K562 (cell line): ENCODE measurements around the gene TPCN1. TPM values are rescaled to one million over a fixed set of nuclear protein-coding genes. Genes with fewer than 3 reads are reported as not detected.
A peak's percentile ranks its signal among the peaks of the same experiment; 100 is the strongest.

Experiments used
- ARID1B ChIP-seq: fragments of 450-650 bp; IDR thresholded peaks from 2 replicates; pipeline ENCODE4 v1.6.1; 2016; ENCODE audit warnings: antibody characterized with exemption, mild to moderate bottlenecking, inconsistent platforms
- ARID3B ChIP-seq: fragments of 250-450 bp; sonication (Bioruptor Pico); IDR thresholded peaks from 2 replicates; pipeline ENCODE4 v1.4.0; 2020; ENCODE audit warnings: borderline replicate concordance
- BCOR ChIP-seq: fragments of 450-650 bp; IDR thresholded peaks from 2 replicates; pipeline ENCODE4 v1.6.1; 2016
- CCAR2 ChIP-seq: fragments of 200-400 bp; formaldehyde crosslinking; IDR thresholded peaks from 2 replicates; pipeline ENCODE4 v1.6.1; 2017; ENCODE audit warnings: mild to moderate bottlenecking, low read depth, low read length
- JUN ChIP-seq, 2 experiments: sonication (generic) in 1 of 2; formaldehyde crosslinking in 1 of 2; IDR thresholded peaks; 2 replicates each; pipeline versions ENCODE4 v1.6.1 to v1.8.0; 2012 to 2022; ENCODE audit warnings: borderline replicate concordance in 2 of 2, mild to moderate bottlenecking in 2 of 2, improper control_type of control experiment in 1 of 2, low read depth in 1 of 2, low read length in 1 of 2, missing genetic modification reagents in 1 of 2
- KDM2B ChIP-seq: fragments of 250-450 bp; sonication (Bioruptor Pico); IDR thresholded peaks from 2 replicates; pipeline ENCODE4 v1.8.0; 2021; ENCODE audit warnings: mild to moderate bottlenecking, moderate library complexity
- MXI1 ChIP-seq: IDR thresholded peaks from 2 replicates; pipeline ENCODE4 v1.6.1; 2011; ENCODE audit warnings: low read depth, mild to moderate bottlenecking, improper control_type of control experiment, low read length
- NRF1 ChIP-seq, 2 experiments: fragments of 450-650 bp; IDR thresholded peaks in 1 of 2; conservative IDR thresholded peaks in 1 of 2; 2 replicates each; pipeline ENCODE4 v1.6.1; 2014; ENCODE audit warnings: mild to moderate bottlenecking in 2 of 2
- PBX2 ChIP-seq, 2 experiments: IDR thresholded peaks in 1 of 2; conservative IDR thresholded peaks in 1 of 2; 2 replicates each; pipeline ENCODE4 v1.6.1; 2016; ENCODE audit warnings: low read depth in 2 of 2, mild to moderate bottlenecking in 1 of 2, missing compliant biosample characterization in 1 of 2, missing genetic modification characterization in 1 of 2, moderate library complexity in 1 of 2
- TRIM28 ChIP-seq: fragments of 450-650 bp; IDR thresholded peaks from 2 replicates; pipeline ENCODE4 v1.6.1; 2017
- ZKSCAN8 ChIP-seq: fragments of 200-800 bp; sonication (Bioruptor generic); IDR thresholded peaks from 2 replicates; pipeline ENCODE4 v1.6.1; 2016; ENCODE audit warnings: missing genetic modification characterization, missing compliant biosample characterization
- ZNF121 ChIP-seq: sonication (generic); formaldehyde crosslinking; conservative IDR thresholded peaks from 2 replicates; pipeline ENCODE4 v1.8.0; 2022; ENCODE audit warnings: missing genetic modification reagents
- ZNF274 ChIP-seq: IDR thresholded peaks from 2 replicates; pipeline ENCODE4 v1.6.1; 2011; ENCODE audit warnings: low read depth, mild to moderate bottlenecking, low read length, moderate library complexity, borderline replicate concordance
- polyA plus RNA-seq, 8 experiments: library from polyadenylated mRNA; depleted of rRNA in 4 of 8; stranded (reverse) in 5 of 8; unstranded in 3 of 8; fragments of >200 nt; fragmentation: Nextera tagmentation in 2 of 8; fragmentation: Illumina TruSeq in 1 of 8; extraction: Ambion mirVana in 2 of 8; extraction: Trizol in 1 of 8; gene quantifications; 2 replicates each; pipeline versions ENCODE4 v1.2.1 to v1.2.3, GENCODE V29; 2011 to 2014; ENCODE audit warnings: inconsistent platforms in 1 of 8, missing spikeins in 1 of 8
- total RNA-seq, 7 experiments: library from RNA; depleted of rRNA in 6 of 7; stranded (reverse); fragments of >200 nt in 6 of 7; fragmentation: Illumina TruSeq in 2 of 7; extraction: Trizol in 2 of 7; gene quantifications; 2 replicates each; pipeline versions ENCODE4 v1.2.1 to v1.2.3, GENCODE V29; 2011 to 2021; ENCODE audit warnings: low replicate concordance in 1 of 7

The TPCN1 gene
- total and polyA plus RNA-seq, 9 of the 15 experiments (the other 6 are each of a cell fraction or from before 2014, with no cell fraction given) = 0.80 to 23.8 (median 7.4) TPM

- TF ChIP-seq MXI1 (peak; percentile 14; the same call in 1 of the 2 replicates), ZNF121 (peak; percentile 80), BCOR (0 out of 2 replicates have a peak, but pooled peaks have one; percentile 7), NRF1 (conservative IDR thresholded peaks at IDR 0.05 in 1 of 2, IDR thresholded peaks at IDR 0.05 in 1 of 2) (peak; percentile 83 to 85), ARID3B (no peak), CCAR2 (no peak), TRIM28 (no peak), ZKSCAN8 (CRISPR knock-in tag) (no peak), KDM2B (CRISPR knock-in tag) (no peak), JUN (IDR thresholded peaks at IDR 0.05; ENCODE audit: borderline replicate concordance, low read depth, low read length) (no peak), JUN (CRISPR knock-in tag; IDR thresholded peaks at IDR 0.05; ENCODE audit: borderline replicate concordance) (no peak), PBX2 (CRISPR knock-in tag; IDR thresholded peaks at IDR 0.05; ENCODE audit: low read depth) (no peak), PBX2 (tag; conservative IDR thresholded peaks at IDR 0.05; ENCODE audit: low read depth) (no peak), ZNF274 (no peak), ARID1B (0 out of 2 replicates have a peak, but pooled peaks have one; percentile 4)
Observed at GRCh38 chr12:113184098-113184899, 37.0 kb upstream of the TPCN1 start (continued).
